ENCODE measurements around the gene TPSG1. TPM values are rescaled to one million over a fixed set of nuclear protein-coding genes. Genes with fewer than 3 reads are reported as not detected.

Gene TPSG1
- total and polyA plus RNA-seq, 10 of the 15 experiments (the other 5 are each of a cell fraction or from before 2014, with no cell fraction given) = not detected

GRCh38 chr16:1193825-1194581, 31.1 kb downstream of the TPSG1 start:
- POLR2A ChIA-PET = no interaction called here
- in situ Hi-C loops (cut with MboI) (no loop called here), intact Hi-C loops (cut with micrococcal nuclease; ENCODE audit: unreplicated experiment) (no loop called here)
- BruUV-seq (replicated peaks) = no TSS peak
- RAD21 ChIA-PET (ENCODE audit: unreplicated experiment) = interaction anchor here (0.6 kb wide), 1 partner anchor 223 kb away, joined by 3 read pairs; no protein-coding TSS in a partner anchor
- H3K4me2 ChIP-seq (ENCODE audit: control insufficient read depth, insufficient read depth) = no peak overlapping the region
- H3K36me3 ChIP-seq (ENCODE audit: control insufficient read depth in 2 of 2, insufficient read depth in 2 of 2, low read length in 1 of 2) = no peaks in the 10 kb centered on the region
- FAIRE-seq = no peak
- no peak overlapping the region for H3K27ac ChIP-seq (ENCODE audit: control insufficient read depth, insufficient read depth)
- no peaks in the 10 kb centered on the region for H3K4me1 ChIP-seq (ENCODE audit: control insufficient read depth, insufficient read depth, low read length)
- H3K4me3 ChIP-seq = no peak overlapping the region
- H3K9me3 ChIP-seq (replicated peaks; ENCODE audit: control insufficient read depth, insufficient read depth, low read length) = no peaks in the 10 kb centered on the region
- no peak overlapping the region for H2AFZ ChIP-seq (ENCODE audit: control insufficient read depth, low read depth, low read length)
- CTCF ChIA-PET = no interaction called here
- H3K9ac ChIP-seq (ENCODE audit: control insufficient read depth, insufficient read depth, low read length) = no peak overlapping the region
- H4K20me1 ChIP-seq (ENCODE audit: control insufficient read depth, insufficient read depth) = no peaks in the 10 kb centered on the region
- no peaks in the 10 kb centered on the region for H3K79me2 ChIP-seq (ENCODE audit: control insufficient read depth, insufficient read depth, low read length)
- WGBS (ENCODE audit: insufficient coverage, insufficient replicate concordance, low lambda C conversion rate, missing lambda C conversion rate) = 45% methylated on average over 29 of the region's 29 CpGs
- SMC1A ChIA-PET (ENCODE audit: uncharacterized antibody, unreplicated experiment) = no interaction called here
- DNase-seq (ENCODE audit: low read depth, low spot score) = no peak
- no peaks in the 10 kb centered on the region for H3K27me3 ChIP-seq (replicated peaks in 1 of 2; ENCODE audit: control insufficient read depth in 2 of 2, insufficient read depth in 2 of 2, low read length in 1 of 2)
- no peak for ATAC-seq
- TF ChIP-seq HDAC6 (IDR thresholded peaks at IDR 0.05; ENCODE audit: unreplicated experiment) (no peak), NR2C1 (IDR thresholded peaks at IDR 0.05) (no peak), SMARCA5 (IDR thresholded peaks at IDR 0.05) (no peak), YY1 (IDR thresholded peaks at IDR 0.05; ENCODE audit: low read depth, low read length) (no peak), YBX1 (IDR thresholded peaks at IDR 0.05) (no peak), NR2C2 (IDR thresholded peaks at IDR 0.05; ENCODE audit: borderline replicate concordance, control insufficient read depth, insufficient read length, low read depth) (no peak), PML (IDR thresholded peaks at IDR 0.05; ENCODE audit: low read length) (no peak), PRDM15 (CRISPR knock-in tag; IDR thresholded peaks at IDR 0.05) (no peak), ZNF592 (IDR thresholded peaks at IDR 0.05) (no peak), SMAD1 (IDR thresholded peaks at IDR 0.05; ENCODE audit: low read depth, partially characterized antibody) (no peak), ZNF687 (IDR thresholded peaks at IDR 0.05) (no peak)

Data from GM12878 (cell line).